NCI-H748 treated with DMSO at 0.1 percent for 48 hours (cell line): ENCODE data around the gene ITGA1.
"Not testable (repeated sequence)": the region's sequence is repeated elsewhere in the genome, so short reads cannot be mapped to it uniquely, and the experiment has no call there.

ENCODE experiments used
- DNase-seq: peaks from one replicate; lab custom pipeline; 2025; lab: John Stamatoyannopoulos, UW

ITGA1 gene

GRCh38 chr5:52831786-52832511 is 44.2 kb downstream of the ITGA1 start:
- no peak for DNase-seq

GRCh38 chr5:52834320-52834719 is 46.6 kb downstream of the ITGA1 start:
- DNase-seq = no peak

DNA sequence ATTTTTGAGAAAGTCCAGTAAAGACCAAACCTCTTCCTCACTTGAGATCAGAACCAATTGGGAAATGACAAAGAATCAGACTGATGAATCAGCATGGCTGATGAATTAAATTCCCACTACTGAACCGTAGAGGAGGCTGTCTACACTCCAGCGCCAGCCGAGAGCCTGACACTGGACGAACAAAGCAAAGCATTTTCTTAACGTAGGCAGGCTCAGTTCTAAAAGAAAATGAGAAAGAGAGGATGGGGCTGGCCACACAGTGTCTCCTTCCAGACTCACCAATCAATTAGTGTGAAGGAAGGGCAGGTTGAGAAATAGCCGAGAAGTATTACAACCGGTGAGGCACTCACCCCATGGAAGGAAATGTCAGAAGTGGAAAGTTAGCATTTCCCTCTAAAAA is 49.4 kb downstream of the ITGA1 start:
- DNase-seq = no peak

- no peak for DNase-seq
Observed at GRCh38 chr5:52837591-52838001, 49.9 kb downstream of the ITGA1 start.

DNA sequence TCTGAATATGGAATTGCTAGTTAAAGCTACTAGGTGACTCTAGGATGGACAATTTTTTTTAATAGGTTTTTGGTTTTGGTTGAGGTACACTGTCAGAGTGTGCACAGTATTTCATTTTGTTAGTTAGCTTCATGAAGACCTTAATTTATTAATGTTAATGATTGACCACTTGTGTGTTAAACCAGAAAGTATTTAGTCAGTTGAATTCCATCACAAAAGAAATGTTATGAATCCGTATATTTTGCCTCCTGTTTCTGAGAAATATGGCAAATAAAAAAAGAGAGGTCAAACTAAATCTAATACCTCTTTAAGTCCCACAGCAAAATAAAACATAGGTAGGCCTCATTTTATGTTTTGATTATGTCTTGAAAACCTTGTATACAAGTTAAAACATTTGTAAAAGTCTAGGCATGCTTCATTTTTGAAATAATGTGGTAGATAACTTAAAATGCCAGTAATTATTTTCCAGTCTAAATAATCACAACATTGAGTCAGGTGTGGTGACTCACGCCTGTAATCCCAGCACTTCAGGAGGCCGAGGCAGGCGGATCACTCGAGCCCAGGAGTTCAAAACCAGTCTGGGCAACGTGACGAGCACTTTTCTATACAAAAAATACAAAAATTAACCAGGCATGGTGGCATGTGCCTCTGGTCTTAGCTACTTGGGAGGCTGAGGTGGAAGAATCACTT is 50.8 kb downstream of the ITGA1 start:
- no peak for DNase-seq

- DNase-seq = no peak
Observed at GRCh38 chr5:52839285-52839684, 51.6 kb downstream of the ITGA1 start.

GRCh38 chr5:52840277-52841050 is 52.7 kb downstream of the ITGA1 start:
- no peak for DNase-seq

DNA sequence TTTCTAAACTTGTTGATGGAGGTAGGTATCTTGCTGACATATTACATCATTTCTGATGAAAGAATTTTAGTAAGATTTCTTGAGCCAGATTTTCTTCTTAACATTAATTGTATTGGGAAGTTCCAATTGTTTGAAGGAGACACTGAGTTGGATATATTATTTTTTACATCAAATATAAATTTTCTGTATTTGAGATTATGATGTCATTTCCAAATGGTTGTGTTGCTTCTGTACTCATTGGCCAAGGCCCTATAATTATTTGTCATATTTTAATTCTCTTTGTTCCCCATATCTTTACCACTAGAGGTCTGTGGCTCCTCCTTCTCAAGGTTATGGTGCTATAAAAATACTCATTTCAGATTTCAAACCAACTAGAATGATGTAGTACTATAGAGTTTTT is 53.4 kb downstream of the ITGA1 start:
- DNase-seq = no peak

DNA sequence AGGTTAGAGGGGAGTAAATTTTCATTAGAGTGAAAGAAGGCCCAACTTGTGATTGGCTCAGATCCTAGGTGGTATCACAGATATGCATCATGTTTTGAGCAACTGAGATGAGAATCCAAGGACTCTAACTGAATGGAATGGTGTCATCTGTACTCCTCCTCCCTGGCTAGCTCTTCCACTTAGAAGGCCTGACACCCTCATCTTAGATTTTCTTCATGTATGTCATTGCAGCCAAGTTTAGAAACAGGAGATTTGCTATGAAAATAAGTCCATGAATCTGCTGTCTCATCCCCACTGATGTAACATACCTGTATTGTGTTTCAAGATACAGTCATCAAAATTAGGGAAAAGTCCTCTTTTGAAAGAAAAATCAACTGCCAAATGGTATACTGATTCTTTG is 54.4 kb downstream of the ITGA1 start:
- DNase-seq = no peak

- no peak for DNase-seq
Observed at GRCh38 chr5:52844885-52845284, 57.2 kb downstream of the ITGA1 start.

GRCh38 chr5:52846182-52846842 is 58.6 kb downstream of the ITGA1 start:
- no peak for DNase-seq

- not testable (repeated sequence) for DNase-seq
Observed at GRCh38 chr5:52848688-52849087, 61.0 kb downstream of the ITGA1 start.

- DNase-seq = no peak
Observed at GRCh38 chr5:52849544-52849943, 61.8 kb downstream of the ITGA1 start.

- DNase-seq = no peak
Observed at GRCh38 chr5:52853650-52854049, 65.9 kb downstream of the ITGA1 start.

DNA sequence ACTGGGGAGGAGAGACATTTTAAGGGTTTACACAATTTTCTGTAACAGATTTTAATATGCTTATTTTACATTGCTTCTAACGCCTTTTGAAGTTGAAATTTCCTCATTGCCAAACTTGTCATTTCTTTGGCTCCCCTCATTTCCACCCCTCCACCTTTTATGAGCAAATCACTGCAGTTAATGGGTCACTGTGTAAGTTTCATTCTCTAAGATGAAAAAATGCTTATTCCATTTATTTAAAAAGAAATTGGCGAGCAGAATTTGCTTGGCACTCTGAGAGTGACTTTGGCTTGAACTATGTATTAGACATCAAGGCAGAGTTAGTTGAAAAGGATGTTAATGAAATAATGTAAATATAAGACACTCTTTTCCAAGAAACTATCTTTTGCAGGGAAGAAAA is 66.6 kb downstream of the ITGA1 start:
- no peak for DNase-seq

- DNase-seq = no peak
Observed at GRCh38 chr5:52854949-52855348, 67.2 kb downstream of the ITGA1 start.

- no peak for DNase-seq
Observed at GRCh38 chr5:52856564-52856963, 68.8 kb downstream of the ITGA1 start.

DNA sequence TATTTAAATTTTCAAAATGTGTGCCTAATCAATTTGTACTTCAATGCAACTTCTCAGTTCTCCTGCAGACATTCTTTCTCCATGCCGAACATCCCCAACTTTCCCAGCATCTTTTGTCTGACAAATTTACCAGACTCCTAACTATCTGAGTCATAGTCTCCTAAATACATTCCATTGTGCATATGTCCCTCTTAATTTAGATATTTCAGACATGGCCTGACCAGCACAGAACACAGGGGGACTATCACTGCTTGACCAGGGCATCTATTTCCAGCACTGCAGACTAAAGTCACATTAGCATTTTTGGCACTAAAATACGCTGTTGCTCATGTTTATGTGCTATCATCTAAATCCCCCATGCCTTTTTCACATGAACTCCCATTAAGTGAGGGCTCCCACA is 71.9 kb downstream of the ITGA1 start:
- no peak for DNase-seq

- no peak for DNase-seq
Observed at GRCh38 chr5:52861368-52861767, 73.7 kb downstream of the ITGA1 start.

- DNase-seq = no peak
Observed at GRCh38 chr5:52863715-52864290, 76.1 kb downstream of the ITGA1 start.

DNA sequence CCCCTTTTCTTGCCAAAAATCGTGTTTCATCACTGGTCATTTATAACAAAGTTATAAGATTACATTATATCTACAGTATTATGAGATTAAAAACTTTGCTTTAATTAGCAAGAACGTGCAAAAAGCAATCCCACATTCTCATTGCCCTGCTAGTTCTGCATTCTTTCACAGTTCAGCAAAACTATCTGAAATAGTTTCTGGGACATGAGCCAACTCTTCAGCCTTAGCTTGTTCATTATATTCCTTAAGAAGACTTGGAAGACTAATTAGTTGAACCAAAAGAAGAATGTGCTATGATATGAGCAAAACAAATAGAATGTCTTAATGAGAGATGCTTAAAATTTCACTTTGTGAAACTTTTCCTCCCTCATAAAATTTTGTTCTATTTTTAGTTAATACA is 76.7 kb downstream of the ITGA1 start:
- DNase-seq = no peak

DNA sequence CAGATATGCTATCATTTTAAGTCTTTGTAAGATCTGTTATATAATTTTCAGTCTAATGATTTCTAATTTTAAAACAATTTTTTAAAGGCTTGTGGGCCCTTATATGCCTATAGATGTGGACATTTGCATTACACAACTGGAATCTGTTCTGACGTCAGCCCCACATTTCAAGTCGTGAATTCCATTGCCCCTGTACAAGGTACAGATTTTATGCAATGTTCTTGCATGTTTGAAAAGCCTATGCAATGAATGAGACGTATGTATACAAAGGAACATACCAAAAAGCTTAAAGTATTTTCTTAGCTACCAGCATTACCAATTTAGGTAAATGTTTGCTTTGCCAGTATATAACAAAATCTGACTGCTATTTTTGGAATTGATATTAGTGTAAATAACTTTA is 77.2 kb downstream of the ITGA1 start:
- no peak for DNase-seq
